Endodermal cell (in vitro differentiated cells): ENCODE data around the gene PTPRN2. TPM values are rescaled to one million over a fixed set of nuclear protein-coding genes. Genes with fewer than 3 reads are reported as not detected.

ENCODE experiments used
- DNase-seq: peaks from one replicate; pipeline ENCODE4 v3.0.0-alpha.2; 2017
- H3K27ac ChIP-seq: 2 replicates; pipeline ENCODE4 v1.5.1; 2013; ENCODE audit warnings: mild to moderate bottlenecking, low read depth, low read length, moderate library complexity
- H3K27me3 ChIP-seq: 2 replicates; pipeline ENCODE4 v1.6.1; 2013; ENCODE audit warnings: mild to moderate bottlenecking, low read length, moderate library complexity; ENCODE audit not compliant: insufficient read depth, control insufficient read depth, poor library complexity, severe bottlenecking
- H3K36me3 ChIP-seq: 2 replicates; pipeline ENCODE4 v1.7.0; 2013; ENCODE audit warnings: mild to moderate bottlenecking, low read length, moderate library complexity; ENCODE audit not compliant: control insufficient read depth, insufficient read depth
- H3K4me1 ChIP-seq: one replicate; pipeline ENCODE4 v1.7.0; 2013; ENCODE audit warnings: low read length; ENCODE audit not compliant: control insufficient read depth, insufficient read depth
- H3K4me3 ChIP-seq: 2 replicates; pipeline ENCODE4 v1.5.1; 2013; ENCODE audit warnings: mild to moderate bottlenecking, low read length, moderate library complexity
- H3K9ac ChIP-seq: 2 replicates; pipeline ENCODE4 v1.6.1; 2013; ENCODE audit warnings: mild to moderate bottlenecking, low read length, moderate library complexity; ENCODE audit not compliant: poor library complexity, severe bottlenecking; ENCODE audit errors: extremely low read depth
- H3K9me3 ChIP-seq: 2 replicates; pipeline ENCODE4 v1.6.1; 2013; ENCODE audit warnings: mild to moderate bottlenecking, low read length, moderate library complexity; ENCODE audit not compliant: control insufficient read depth
- H3K27ac Mint-ChIP-seq: 2 replicates; pipeline ENCODE4 v1.8.0; 2020; ENCODE audit warnings: mixed read lengths
- H3K27me3 Mint-ChIP-seq: 2 replicates; pipeline ENCODE4 v1.8.0; 2021; ENCODE audit warnings: mild to moderate bottlenecking, mixed read lengths; ENCODE audit not compliant: insufficient read depth
- H3K36me3 Mint-ChIP-seq: 2 replicates; pipeline ENCODE4 v1.8.0; 2020; ENCODE audit warnings: low read depth, mixed read lengths
- H3K4me1 Mint-ChIP-seq: 2 replicates; pipeline ENCODE4 v1.8.0; 2020; ENCODE audit warnings: mixed read lengths
- H3K4me3 Mint-ChIP-seq: 2 replicates; pipeline ENCODE4 v1.8.0; 2020; ENCODE audit warnings: mild to moderate bottlenecking, moderate library complexity, mixed read lengths
- H3K9me3 Mint-ChIP-seq: 2 replicates; pipeline ENCODE4 v1.8.0; 2020; ENCODE audit warnings: mild to moderate bottlenecking, mixed read lengths
- CTCF ChIP-seq: fragments of 200-600 bp; sonication (generic); conservative IDR thresholded peaks from 2 replicates; pipeline ENCODE4 v1.5.0; 2021; ENCODE audit warnings: antibody characterized with exemption, mild to moderate bottlenecking
- WGBS, 2 experiments: methylation state at CpG; one replicate each; pipeline versions ENCODE4 v1.1.5 to v1.1.7; 2013; ENCODE audit warnings: missing lambda C conversion rate in 2 of 2, mixed read lengths in 1 of 2; ENCODE audit not compliant: insufficient coverage in 1 of 2, insufficient read length in 1 of 2; 5-methylcytosine and 5-hydroxymethylcytosine counted together
- total RNA-seq, 2 donors: library from RNA; stranded (reverse); fragmentation: NEBNext Ultra II Directional in 1 of 2; extraction: Animal tissue kit (Norgen Biotek cat#: 25700) in 1 of 2; gene quantifications; 2 replicates in 1 of 2; 3 replicates in 1 of 2; pipeline ENCODE4 v1.2.1, GENCODE V29; 2021

The PTPRN2 gene
- total RNA-seq, 2 donors from 2014 or later, result 0.69 to 1.2 TPM

- Mint-ChIP-seq H3K27me3 (peaks cover 12% of the 10 kb centered on the region), H3K36me3 (no peaks in the 10 kb centered on the region), H3K4me1 (no peaks in the 10 kb centered on the region), H3K4me3 (no peak overlapping the region), H3K9me3 (no peaks in the 10 kb centered on the region), H3K27ac (no peak overlapping the region)
- Histone ChIP-seq H3K27me3 (no peaks in the 10 kb centered on the region), H3K4me1 (no peaks in the 10 kb centered on the region), H3K36me3 (no peaks in the 10 kb centered on the region), H3K27ac (no peak overlapping the region), H3K4me3 (no peak overlapping the region), H3K9me3 (peaks cover 64% of the 10 kb centered on the region), H3K9ac (no peak overlapping the region)
- TF ChIP-seq CTCF, result no peak
- DNase-seq, result no peak
- 87 to 89% methylated on average over 10 to 14 of the region's 14 CpGs for WGBS, 2 experiments
These were observed 222.4 kb downstream of the PTPRN2 start for GRCh38 chr7:158365267-158365666.

- DNase-seq, result no peak
- WGBS, 2 experiments, result 82 to 91% methylated on average over 8 of the region's 8 CpGs
These were observed 223.2 kb downstream of the PTPRN2 start for GRCh38 chr7:158364451-158364850.

GRCh38 chr7:158362912-158363905 lies 224.4 kb downstream of the PTPRN2 start:
- no peaks in the 10 kb centered on the region for H3K4me1 Mint-ChIP-seq
- TF ChIP-seq CTCF, result no peak
- WGBS, 2 experiments, result 83 to 88% methylated on average over 22 to 40 of the region's 40 CpGs
- no peaks in the 10 kb centered on the region for H3K9me3 Mint-ChIP-seq
- Histone ChIP-seq H3K27me3 (no peaks in the 10 kb centered on the region), H3K4me1 (no peaks in the 10 kb centered on the region), H3K27ac (no peak overlapping the region), H3K9ac (no peak overlapping the region), H3K36me3 (no peaks in the 10 kb centered on the region), H3K4me3 (no peak overlapping the region), H3K9me3 (peaks cover 56% of the 10 kb centered on the region)
- H3K27me3 Mint-ChIP-seq, result peaks cover 12% of the 10 kb centered on the region
- H3K4me3 Mint-ChIP-seq, result no peak overlapping the region
- peak; percentile 88 for DNase-seq
- H3K27ac Mint-ChIP-seq, result no peak overlapping the region
- H3K36me3 Mint-ChIP-seq, result no peaks in the 10 kb centered on the region

More at GRCh38 chr7:158364451-158364850, 223.2 kb downstream of the PTPRN2 start:
- Mint-ChIP-seq H3K27me3 (peaks cover 12% of the 10 kb centered on the region), H3K36me3 (no peaks in the 10 kb centered on the region), H3K4me1 (no peaks in the 10 kb centered on the region), H3K4me3 (no peak overlapping the region), H3K27ac (no peak overlapping the region), H3K9me3 (no peaks in the 10 kb centered on the region)
- no peak overlapping the region for H3K4me3 ChIP-seq
- no peak overlapping the region for H3K9ac ChIP-seq
- H3K9me3 ChIP-seq, result peaks cover 57% of the 10 kb centered on the region
- no peaks in the 10 kb centered on the region for H3K36me3 ChIP-seq
- no peaks in the 10 kb centered on the region for H3K27me3 ChIP-seq
- no peaks in the 10 kb centered on the region for H3K4me1 ChIP-seq
- TF ChIP-seq CTCF, result no peak
- H3K27ac ChIP-seq, result no peak overlapping the region
